ENCODE data around the gene EML1. TPM values are rescaled to one million over a fixed set of nuclear protein-coding genes. Genes with fewer than 3 reads are reported as not detected.
"Not testable (repeated sequence)": the region's sequence is repeated elsewhere in the genome, so short reads cannot be mapped to it uniquely, and the experiment has no call there.

EML1 gene
- total RNA-seq, 2 experiments from 2014 or later, result 0.59 TPM; not detected in 1

GRCh38 chr14:99760817-99761216 is 32.4 kb upstream of the EML1 start:
- no peaks in the 10 kb centered on the region for H3K9me3 Mint-ChIP-seq
- no peaks in the 10 kb centered on the region for H3K4me1 ChIP-seq (ENCODE audit: insufficient read depth, low read length)
- ChIA-PET POLR2A (no interaction called here), CTCF (no interaction called here)
- H3K27ac ChIP-seq (ENCODE audit: low read depth in 1 of 2, low read length in 2 of 2), result no peak overlapping the region
- H3K36me3 ChIP-seq (ENCODE audit: insufficient read depth, low read length), result no peaks in the 10 kb centered on the region
- no peak overlapping the region for H3K27ac Mint-ChIP-seq
- DNase-seq, result no peak
- H3K36me3 Mint-ChIP-seq (ENCODE audit: low read depth), result no peaks in the 10 kb centered on the region
- no peak for ATAC-seq (ENCODE audit: poor library complexity)
- no peaks in the 10 kb centered on the region for H3K9me3 ChIP-seq (ENCODE audit: control insufficient read depth in 1 of 2, insufficient read depth in 1 of 2, low read length in 2 of 2)
- H3K4me3 ChIP-seq (ENCODE audit: low read length), result no peak overlapping the region
- peaks cover 19% of the 10 kb centered on the region for H3K27me3 Mint-ChIP-seq
- H3K4me3 Mint-ChIP-seq, result no peak overlapping the region
- peaks cover 0 to 8% of the 10 kb centered on the region in 2 experiments for H3K27me3 ChIP-seq (ENCODE audit: control insufficient read depth in 1 of 2, insufficient read depth in 2 of 2, low read length in 2 of 2)
- no peaks in the 10 kb centered on the region for H3K4me1 Mint-ChIP-seq (ENCODE audit: low read depth)
- intact Hi-C loops (cut with DNase I, micrococcal nuclease), result no loop called here
- TF ChIP-seq, protein P1, sequence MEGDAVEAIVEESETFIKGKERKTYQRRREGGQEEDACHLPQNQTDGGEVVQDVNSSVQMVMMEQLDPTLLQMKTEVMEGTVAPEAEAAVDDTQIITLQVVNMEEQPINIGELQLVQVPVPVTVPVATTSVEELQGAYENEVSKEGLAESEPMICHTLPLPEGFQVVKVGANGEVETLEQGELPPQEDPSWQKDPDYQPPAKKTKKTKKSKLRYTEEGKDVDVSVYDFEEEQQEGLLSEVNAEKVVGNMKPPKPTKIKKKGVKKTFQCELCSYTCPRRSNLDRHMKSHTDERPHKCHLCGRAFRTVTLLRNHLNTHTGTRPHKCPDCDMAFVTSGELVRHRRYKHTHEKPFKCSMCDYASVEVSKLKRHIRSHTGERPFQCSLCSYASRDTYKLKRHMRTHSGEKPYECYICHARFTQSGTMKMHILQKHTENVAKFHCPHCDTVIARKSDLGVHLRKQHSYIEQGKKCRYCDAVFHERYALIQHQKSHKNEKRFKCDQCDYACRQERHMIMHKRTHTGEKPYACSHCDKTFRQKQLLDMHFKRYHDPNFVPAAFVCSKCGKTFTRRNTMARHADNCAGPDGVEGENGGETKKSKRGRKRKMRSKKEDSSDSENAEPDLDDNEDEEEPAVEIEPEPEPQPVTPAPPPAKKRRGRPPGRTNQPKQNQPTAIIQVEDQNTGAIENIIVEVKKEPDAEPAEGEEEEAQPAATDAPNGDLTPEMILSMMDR (IDR thresholded peaks at IDR 0.05), result no peak

GRCh38 chr14:99762911-99763310 is 30.3 kb upstream of the EML1 start:
- not testable (repeated sequence) for H3K27me3 ChIP-seq (ENCODE audit: control insufficient read depth in 1 of 2, insufficient read depth in 2 of 2, low read length in 2 of 2); H3K4me3 Mint-ChIP-seq

GRCh38 chr14:99763527-99764221 is 29.5 kb upstream of the EML1 start:
- Histone ChIP-seq H3K9me3 (ENCODE audit: control insufficient read depth in 1 of 2, insufficient read depth in 1 of 2, low read length in 2 of 2) (no peaks in the 10 kb centered on the region), H3K27me3 (ENCODE audit: control insufficient read depth in 1 of 2, insufficient read depth in 2 of 2, low read length in 2 of 2) (peaks cover 0 to 2% of the 10 kb centered on the region in 2 experiments), H3K4me3 (ENCODE audit: low read length) (no peak overlapping the region), H3K27ac (ENCODE audit: low read depth in 1 of 2, low read length in 2 of 2) (no peak overlapping the region), H3K4me1 (ENCODE audit: insufficient read depth, low read length) (no peaks in the 10 kb centered on the region), H3K36me3 (ENCODE audit: insufficient read depth, low read length) (no peaks in the 10 kb centered on the region)
- no peaks in the 10 kb centered on the region for H3K4me1 Mint-ChIP-seq (ENCODE audit: low read depth)
- H3K36me3 Mint-ChIP-seq (ENCODE audit: low read depth), result no peaks in the 10 kb centered on the region
- TF ChIP-seq, protein P1 (IDR thresholded peaks at IDR 0.05), result no peak
- intact Hi-C loops (cut with DNase I, micrococcal nuclease), result no loop called here
- ChIA-PET POLR2A (no interaction called here), CTCF (no interaction called here)
- DNase-seq (no peak), ATAC-seq (ENCODE audit: poor library complexity) (no peak)
- H3K9me3 Mint-ChIP-seq, result no peaks in the 10 kb centered on the region
- H3K27me3 Mint-ChIP-seq, result peaks cover 14% of the 10 kb centered on the region
- H3K4me3 Mint-ChIP-seq, result no peak overlapping the region
- no peak overlapping the region for H3K27ac Mint-ChIP-seq

More at GRCh38 chr14:99762911-99763310, 30.3 kb upstream of the EML1 start:
- H3K36me3 ChIP-seq (ENCODE audit: insufficient read depth, low read length); H3K4me3 ChIP-seq (ENCODE audit: low read length); H3K4me1 Mint-ChIP-seq (ENCODE audit: low read depth); H3K4me1 ChIP-seq (ENCODE audit: insufficient read depth, low read length); H3K9me3 Mint-ChIP-seq; CTCF ChIA-PET; POLR2A ChIA-PET; H3K9me3 ChIP-seq (ENCODE audit: control insufficient read depth in 1 of 2, insufficient read depth in 1 of 2, low read length in 2 of 2); ATAC-seq (ENCODE audit: poor library complexity); H3K36me3 Mint-ChIP-seq (ENCODE audit: low read depth); DNase-seq; H3K27ac ChIP-seq (ENCODE audit: low read depth in 1 of 2, low read length in 2 of 2); intact Hi-C loops (cut with DNase I, micrococcal nuclease); H3K27ac Mint-ChIP-seq: not testable (repeated sequence)
- H3K27me3 Mint-ChIP-seq, result peaks cover 15% of the 10 kb centered on the region

DNA sequence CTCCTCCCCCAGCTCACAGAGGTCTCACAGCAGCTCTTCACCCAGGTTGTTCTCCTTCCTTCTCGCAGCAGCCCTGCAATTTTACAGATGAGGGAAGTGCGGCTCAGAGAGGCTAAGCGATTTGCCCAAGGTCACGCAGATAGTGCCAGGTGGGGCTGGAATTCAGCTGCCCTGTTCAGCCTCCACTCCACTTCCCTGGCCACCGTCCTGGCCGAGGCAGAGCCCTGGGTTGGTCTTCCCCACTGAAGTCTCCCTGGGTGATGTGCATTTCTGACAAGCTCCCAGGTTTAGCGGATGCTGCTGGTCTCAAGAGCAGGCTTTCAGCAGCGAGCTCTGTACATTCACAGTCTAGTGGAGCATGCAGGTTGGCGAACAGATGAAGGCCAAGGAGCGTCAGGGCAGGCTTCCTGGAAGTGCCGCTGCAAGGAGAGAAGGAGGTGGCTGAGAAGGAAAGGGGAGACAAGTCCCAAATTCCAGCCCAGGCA is 28.9 kb upstream of the EML1 start:
- TF ChIP-seq, protein P1 (IDR thresholded peaks at IDR 0.05), result no peak
- Mint-ChIP-seq H3K36me3 (ENCODE audit: low read depth) (no peaks in the 10 kb centered on the region), H3K4me1 (ENCODE audit: low read depth) (no peaks in the 10 kb centered on the region), H3K4me3 (no peak overlapping the region), H3K27me3 (peaks cover 14% of the 10 kb centered on the region), H3K9me3 (no peaks in the 10 kb centered on the region), H3K27ac (no peak overlapping the region)
- no peak overlapping the region for H3K4me3 ChIP-seq (ENCODE audit: low read length)
- ATAC-seq (ENCODE audit: poor library complexity) (no peak), DNase-seq (no peak)
- H3K27ac ChIP-seq (ENCODE audit: low read depth in 1 of 2, low read length in 2 of 2), result no peak overlapping the region
- intact Hi-C loops (cut with DNase I, micrococcal nuclease), result no loop called here
- POLR2A ChIA-PET, result no interaction called here
- no peaks in the 10 kb centered on the region for H3K4me1 ChIP-seq (ENCODE audit: insufficient read depth, low read length)
- H3K27me3 ChIP-seq (ENCODE audit: control insufficient read depth in 1 of 2, insufficient read depth in 2 of 2, low read length in 2 of 2), result peaks cover 0 to 2% of the 10 kb centered on the region in 2 experiments
- H3K36me3 ChIP-seq (ENCODE audit: insufficient read depth, low read length), result no peaks in the 10 kb centered on the region
- H3K9me3 ChIP-seq (ENCODE audit: control insufficient read depth in 1 of 2, insufficient read depth in 1 of 2, low read length in 2 of 2), result no peaks in the 10 kb centered on the region
- CTCF ChIA-PET, result no interaction called here

All from CD4-positive, alpha-beta T cell (primary cell).